Tibial nerve (tissue), 4 donors: ENCODE results near the gene NR1H4. TPM values are rescaled to one million over a fixed set of nuclear protein-coding genes. Genes with fewer than 3 reads are reported as not detected.

Source experiments
- DNase-seq, 2 donors: peaks; one replicate each; pipeline ENCODE4 v3.0.0-alpha.2; 2019; ENCODE audit warnings: low spot score in 2 of 2
- H3K27ac ChIP-seq, 4 donors: fragments of 200-600 bp; sonication (generic) in 3 of 4; one replicate each; pipeline ENCODE4 v1.5.1; 2017 to 2019; ENCODE audit warnings: mild to moderate bottlenecking in 1 of 4
- H3K27me3 ChIP-seq, 2 donors: fragments of 200-600 bp; sonication (generic) in 1 of 2; one replicate each; pipeline versions ENCODE4 v1.5.1 to v1.6.0; 2017 to 2019
- H3K36me3 ChIP-seq, 3 donors: fragments of 200-600 bp; sonication (generic); one replicate each; pipeline ENCODE4 v1.5.1; 2018 to 2019
- H3K4me1 ChIP-seq, 4 donors: fragments of 200-600 bp; sonication (generic) in 3 of 4; one replicate each; pipeline ENCODE4 v1.5.1; 2017 to 2019
- H3K4me3 ChIP-seq, 4 donors: fragments of 200-600 bp; sonication (generic) in 3 of 4; one replicate each; pipeline ENCODE4 v1.5.1; 2017 to 2019; ENCODE audit warnings: mild to moderate bottlenecking in 1 of 4, moderate library complexity in 1 of 4
- H3K9me3 ChIP-seq, 4 donors: fragments of 200-600 bp; sonication (generic) in 3 of 4; one replicate each; pipeline ENCODE4 v1.5.1; 2017 to 2019
- CTCF ChIP-seq, 5 experiments: fragments of 200-600 bp in 3 of 5; fragments of 450-650 bp in 2 of 5; sonication (generic) in 3 of 5; IDR thresholded peaks; one replicate each; pipeline ENCODE4 v1.5.1; 2016 to 2019; ENCODE audit warnings: antibody characterized with exemption in 5 of 5, mild to moderate bottlenecking in 3 of 5, moderate library complexity in 2 of 5
- EP300 ChIP-seq, 2 donors: sonication (generic); formaldehyde crosslinking; IDR thresholded peaks; one replicate each; pipeline ENCODE4 v1.6.1; 2017; ENCODE audit warnings: antibody characterized with exemption in 2 of 2, mild to moderate bottlenecking in 1 of 2
- POLR2A ChIP-seq, 2 donors: fragments of 450-650 bp; IDR thresholded peaks; one replicate each; pipeline ENCODE4 v1.6.1; 2017; ENCODE audit warnings: antibody characterized with exemption in 2 of 2, mild to moderate bottlenecking in 2 of 2, moderate library complexity in 2 of 2
- WGBS, 2 donors: methylation state at CpG; one replicate each; pipeline ENCODE4 v1.1.5; 2018; 5-methylcytosine and 5-hydroxymethylcytosine counted together
- total RNA-seq, 4 donors: library from RNA; depleted of rRNA; stranded (reverse); fragments of >200 nt; gene quantifications; one replicate each; pipeline ENCODE4 v1.1.0, GENCODE V29; 2016

The NR1H4 gene
- total RNA-seq, 4 donors from 2014 or later, result not detected

GRCh38 chr12:100576331-100577036 lies 102.8 kb downstream of the NR1H4 start:
- DNase-seq, result no peak
- H3K4me1 ChIP-seq, result peaks cover 0 to 25% (median 2%) of the 10 kb centered on the region in 4 donors
- H3K36me3 ChIP-seq, result no peaks in the 10 kb centered on the region
- no peaks in the 10 kb centered on the region for H3K27me3 ChIP-seq
- 40 to 51% methylated on average over 3 of the region's 3 CpGs for WGBS, 2 donors
- H3K9me3 ChIP-seq, result no peaks in the 10 kb centered on the region
- H3K4me3 ChIP-seq, result peak overlapping the region in 1 of 4 donors; percentile 71
- TF ChIP-seq CTCF (IDR thresholded peaks at IDR 0.05), result no peak
- TF ChIP-seq EP300 (IDR thresholded peaks at IDR 0.05), result peak; percentile 38 to 67
- TF ChIP-seq POLR2A (IDR thresholded peaks at IDR 0.05), result no peak
- H3K27ac ChIP-seq, result peak overlapping the region; percentile 3 to 91 (median 48)

GRCh38 chr12:100578923-100579322 lies 105.3 kb downstream of the NR1H4 start:
- no peak for DNase-seq
- H3K4me1 ChIP-seq, result peaks cover 0 to 26% (median 2%) of the 10 kb centered on the region in 4 donors

GRCh38 chr12:100579844-100580243 lies 106.2 kb downstream of the NR1H4 start:
- Histone ChIP-seq H3K27ac (peak overlapping the region in 2 of 4 donors; percentile 37 to 58), H3K36me3 (peaks cover 0 to 9% (median 0%) of the 10 kb centered on the region in 3 donors), H3K4me1 (peaks cover 0 to 19% (median 0%) of the 10 kb centered on the region in 4 donors), H3K4me3 (no peak overlapping the region), H3K9me3 (peaks cover 0 to 5% (median 0%) of the 10 kb centered on the region in 4 donors), H3K27me3 (no peaks in the 10 kb centered on the region)
- no peak for DNase-seq
- TF ChIP-seq POLR2A (IDR thresholded peaks at IDR 0.05) (no peak), CTCF (IDR thresholded peaks at IDR 0.05) (no peak), EP300 (IDR thresholded peaks at IDR 0.05) (no peak)
- 41 to 91% methylated on average over 2 of the region's 2 CpGs for WGBS, 2 donors

More at GRCh38 chr12:100578923-100579322, 105.3 kb downstream of the NR1H4 start:
- Histone ChIP-seq H3K9me3 (peaks cover 0 to 5% (median 0%) of the 10 kb centered on the region in 4 donors), H3K4me3 (no peak overlapping the region), H3K27ac (peak overlapping the region in 2 of 4 donors; percentile 27 to 58), H3K27me3 (no peaks in the 10 kb centered on the region), H3K36me3 (peaks cover 0 to 9% (median 0%) of the 10 kb centered on the region in 3 donors)
- TF ChIP-seq EP300 (IDR thresholded peaks at IDR 0.05), result no peak
- no peak for TF ChIP-seq CTCF (IDR thresholded peaks at IDR 0.05)
- no peak for TF ChIP-seq POLR2A (IDR thresholded peaks at IDR 0.05)
- 54 to 75% methylated on average over 5 of the region's 5 CpGs for WGBS, 2 donors

- DNase-seq, result no peak
- Histone ChIP-seq H3K27me3 (no peaks in the 10 kb centered on the region), H3K27ac (peak overlapping the region in 1 of 4 donors; percentile 15), H3K4me3 (no peak overlapping the region), H3K36me3 (peaks cover 0 to 9% (median 0%) of the 10 kb centered on the region in 3 donors), H3K9me3 (peaks cover 0 to 30% (median 4%) of the 10 kb centered on the region in 4 donors), H3K4me1 (peaks cover 0 to 9% (median 0%) of the 10 kb centered on the region in 4 donors)
- WGBS, 2 donors, result 45 to 51% methylated on average over 3 of the region's 3 CpGs
- TF ChIP-seq POLR2A (IDR thresholded peaks at IDR 0.05) (no peak), EP300 (IDR thresholded peaks at IDR 0.05) (no peak), CTCF (IDR thresholded peaks at IDR 0.05) (no peak)
Measured at GRCh38 chr12:100584256-100584655, 110.6 kb downstream of the NR1H4 start.

GRCh38 chr12:100591979-100592378 lies 118.3 kb downstream of the NR1H4 start:
- Histone ChIP-seq H3K9me3 (peaks cover 0 to 27% (median 4%) of the 10 kb centered on the region in 4 donors), H3K27me3 (no peaks in the 10 kb centered on the region), H3K36me3 (no peaks in the 10 kb centered on the region), H3K27ac (peak overlapping the region; percentile 37 to 81 (median 60)), H3K4me1 (peaks cover 0 to 20% (median 0%) of the 10 kb centered on the region in 4 donors), H3K4me3 (no peak overlapping the region)
- TF ChIP-seq EP300 (IDR thresholded peaks at IDR 0.05), result no peak
- DNase-seq, result no peak
- 39 to 46% methylated on average over 4 of the region's 4 CpGs for WGBS, 2 donors
